Measurements from ENCODE around the gene TBC1D3B.
A peak's percentile ranks its signal among the peaks of the same experiment; 100 is the strongest.
"Not testable (repeated sequence)": the region's sequence is repeated elsewhere in the genome, so short reads cannot be mapped to it uniquely, and the experiment has no call there.

The TBC1D3B gene

GRCh38 chr17:36131931-36132330 lies 44.5 kb downstream of the TBC1D3B start:
- Mint-ChIP-seq H3K4me3 (no peak overlapping the region), H3K36me3 (ENCODE audit: low read depth) (no peaks in the 10 kb centered on the region), H3K9me3 (peaks cover 1% of the 10 kb centered on the region), H3K27ac (no peak overlapping the region), H3K4me1 (ENCODE audit: low read depth) (peaks cover 25% of the 10 kb centered on the region), H3K27me3 (peaks cover 48% of the 10 kb centered on the region)

GRCh38 chr17:36131421-36131820 lies 45.0 kb downstream of the TBC1D3B start:
- Mint-ChIP-seq H3K4me1 (ENCODE audit: low read depth) (peaks cover 29% of the 10 kb centered on the region), H3K27ac (no peak overlapping the region)

DNA sequence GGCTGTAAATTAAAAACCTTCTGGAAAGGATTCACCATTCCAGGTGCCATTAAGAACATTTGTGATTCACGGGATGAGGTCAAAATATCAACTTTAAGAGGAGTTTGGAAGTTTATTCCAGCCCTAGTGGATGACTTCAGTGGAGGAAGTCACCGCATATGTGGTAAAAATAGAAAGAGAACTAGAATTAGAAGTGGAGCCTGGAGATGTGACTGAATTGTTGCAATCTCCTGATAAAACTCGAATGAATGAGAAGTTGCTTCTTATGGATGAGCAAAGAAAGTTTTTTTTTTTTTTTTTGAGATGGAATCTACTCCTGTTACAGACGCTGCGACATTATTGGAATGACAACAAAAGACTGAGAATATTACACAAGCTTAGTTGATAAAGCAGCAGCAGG lies 46.1 kb downstream of the TBC1D3B start:
- no peak overlapping the region for H3K4me3 Mint-ChIP-seq
- H3K27ac Mint-ChIP-seq, result no peak overlapping the region
- H3K9me3 Mint-ChIP-seq, result peaks cover 4% of the 10 kb centered on the region
- H3K36me3 Mint-ChIP-seq (ENCODE audit: low read depth), result peaks cover 8% of the 10 kb centered on the region
- peaks cover 23% of the 10 kb centered on the region for H3K4me1 Mint-ChIP-seq (ENCODE audit: low read depth)
- H3K27me3 Mint-ChIP-seq, result peaks cover 44% of the 10 kb centered on the region

More at GRCh38 chr17:36131421-36131820, 45.0 kb downstream of the TBC1D3B start:
- H3K36me3 Mint-ChIP-seq (ENCODE audit: low read depth), result no peaks in the 10 kb centered on the region
- peaks cover 46% of the 10 kb centered on the region for H3K27me3 Mint-ChIP-seq
- H3K4me3 Mint-ChIP-seq, result no peak overlapping the region
- no peaks in the 10 kb centered on the region for H3K9me3 Mint-ChIP-seq

DNA sequence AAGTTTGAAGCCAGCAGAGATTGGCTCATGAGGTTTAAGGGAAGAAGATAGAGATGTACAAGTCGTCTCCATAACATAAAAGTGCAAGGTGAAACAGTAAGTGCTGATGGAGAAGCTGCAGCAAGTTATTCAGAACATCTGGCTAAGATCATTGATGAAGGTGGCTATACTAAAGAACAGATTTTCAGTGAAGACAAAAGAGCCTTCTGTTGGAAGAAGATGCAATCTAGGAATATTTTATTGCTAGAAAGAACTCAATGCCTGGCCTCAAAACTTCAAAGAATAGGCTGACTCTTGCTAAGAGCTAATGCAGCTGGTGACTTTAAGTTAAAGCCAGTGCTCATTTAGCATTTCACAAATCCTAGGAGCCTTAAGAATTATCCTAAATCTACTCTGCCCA lies 46.8 kb downstream of the TBC1D3B start:
- Mint-ChIP-seq H3K27me3 (peaks cover 38% of the 10 kb centered on the region), H3K4me3 (no peak overlapping the region), H3K9me3 (peaks cover 4% of the 10 kb centered on the region), H3K4me1 (ENCODE audit: low read depth) (peaks cover 23% of the 10 kb centered on the region), H3K36me3 (ENCODE audit: low read depth) (peaks cover 8% of the 10 kb centered on the region), H3K27ac (no peak overlapping the region)

- Mint-ChIP-seq H3K4me3 (no peak overlapping the region), H3K27ac (no peak overlapping the region), H3K4me1 (ENCODE audit: low read depth) (peaks cover 23% of the 10 kb centered on the region), H3K27me3 (peaks cover 32% of the 10 kb centered on the region), H3K36me3 (ENCODE audit: low read depth) (peaks cover 8% of the 10 kb centered on the region), H3K9me3 (peaks cover 4% of the 10 kb centered on the region)
Observed at GRCh38 chr17:36128411-36128978, 47.9 kb downstream of the TBC1D3B start.

GRCh38 chr17:36127911-36128310 lies 48.5 kb downstream of the TBC1D3B start:
- Mint-ChIP-seq H3K36me3 (ENCODE audit: low read depth) (peaks cover 8% of the 10 kb centered on the region), H3K9me3 (peaks cover 4% of the 10 kb centered on the region), H3K27ac (no peak overlapping the region), H3K4me1 (ENCODE audit: low read depth) (peaks cover 23% of the 10 kb centered on the region), H3K27me3 (peaks cover 28% of the 10 kb centered on the region), H3K4me3 (no peak overlapping the region)

GRCh38 chr17:36127199-36127893 lies 49.1 kb downstream of the TBC1D3B start:
- Mint-ChIP-seq H3K9me3 (peaks cover 4% of the 10 kb centered on the region), H3K4me3 (no peak overlapping the region)

DNA sequence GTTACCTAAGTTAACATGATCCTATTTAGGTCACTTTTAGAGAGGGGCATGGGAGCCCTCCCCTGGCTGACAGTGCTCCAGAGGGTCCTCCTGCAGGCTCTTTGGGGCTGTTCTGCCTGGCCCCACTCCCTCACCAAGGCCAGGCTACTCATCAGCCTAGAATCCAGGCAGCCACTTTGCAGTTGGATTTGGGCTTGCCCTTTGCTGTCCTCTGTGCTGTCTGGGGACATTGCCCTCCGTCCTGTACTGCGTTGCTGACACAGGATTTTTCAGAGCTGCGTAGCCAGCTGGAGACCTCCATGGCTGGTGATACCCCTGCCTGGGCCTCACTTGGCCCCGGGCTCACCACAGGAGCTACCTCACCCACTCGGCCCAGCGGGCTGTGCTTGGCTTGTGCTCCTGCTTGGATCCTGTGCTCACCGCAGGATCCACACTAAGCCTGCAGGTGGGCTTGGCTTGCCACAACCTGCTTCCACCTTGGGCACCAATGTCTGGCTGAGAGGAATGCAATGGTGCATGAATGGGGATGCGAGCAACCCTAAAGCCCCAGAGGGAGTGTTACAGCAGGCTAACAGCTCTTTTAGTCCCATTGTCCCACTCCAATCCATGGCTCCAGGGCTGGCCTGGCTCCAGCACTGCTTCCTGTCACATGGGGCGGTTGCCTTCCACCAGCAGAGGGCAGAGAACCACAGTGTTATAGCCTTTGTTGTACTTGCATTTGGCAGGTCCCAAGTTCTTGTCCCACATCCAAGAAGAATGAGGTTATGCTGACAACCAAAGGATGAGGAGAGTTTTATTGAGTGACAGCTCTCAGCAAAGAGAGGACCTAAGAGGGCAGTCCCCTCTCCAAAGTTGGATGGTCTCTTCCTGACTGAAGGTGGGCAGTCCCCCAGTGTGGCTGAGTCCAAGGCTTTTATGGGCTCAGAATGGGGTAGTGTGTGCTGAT lies 51.3 kb downstream of the TBC1D3B start:
- no peak overlapping the region for H3K27ac Mint-ChIP-seq

More at GRCh38 chr17:36127199-36127893, 49.1 kb downstream of the TBC1D3B start:
- Mint-ChIP-seq H3K27ac (no peak overlapping the region), H3K27me3 (peaks cover 28% of the 10 kb centered on the region), H3K4me1 (ENCODE audit: low read depth) (peaks cover 19% of the 10 kb centered on the region), H3K36me3 (ENCODE audit: low read depth) (peaks cover 8% of the 10 kb centered on the region)

DNA sequence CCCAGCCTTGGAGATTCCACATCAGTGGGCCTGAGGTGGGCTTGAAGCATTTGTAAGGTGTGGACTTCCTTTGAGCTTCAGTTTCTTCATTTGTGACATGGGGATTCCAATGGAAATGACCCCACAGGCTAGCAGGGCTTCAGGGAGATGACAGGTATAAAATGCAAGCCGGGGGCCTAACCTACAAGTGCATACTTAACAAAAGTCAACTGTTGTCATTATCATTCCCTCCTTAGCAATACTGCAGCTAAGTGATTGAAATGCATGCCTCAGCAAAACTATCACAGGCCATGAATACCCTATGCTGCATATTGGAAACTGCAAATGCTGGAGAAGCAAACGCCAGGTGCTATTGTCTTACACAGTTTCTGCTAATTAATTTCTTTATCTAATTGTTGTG lies 53.0 kb downstream of the TBC1D3B start:
- Mint-ChIP-seq H3K27me3 (peaks cover 15% of the 10 kb centered on the region), H3K27ac (no peak overlapping the region), H3K4me1 (ENCODE audit: low read depth) (peaks cover 37% of the 10 kb centered on the region), H3K4me3 (no peak overlapping the region), H3K36me3 (ENCODE audit: low read depth) (peaks cover 8% of the 10 kb centered on the region), H3K9me3 (peaks cover 4% of the 10 kb centered on the region)

More for the DNA sequence above, 51.3 kb downstream of the TBC1D3B start:
- H3K4me3 Mint-ChIP-seq, result no peak overlapping the region
- H3K9me3 Mint-ChIP-seq, result peaks cover 4% of the 10 kb centered on the region
- peaks cover 8% of the 10 kb centered on the region for H3K36me3 Mint-ChIP-seq (ENCODE audit: low read depth)
- H3K4me1 Mint-ChIP-seq (ENCODE audit: low read depth), result peaks cover 28% of the 10 kb centered on the region
- H3K27me3 Mint-ChIP-seq, result peaks cover 27% of the 10 kb centered on the region

DNA sequence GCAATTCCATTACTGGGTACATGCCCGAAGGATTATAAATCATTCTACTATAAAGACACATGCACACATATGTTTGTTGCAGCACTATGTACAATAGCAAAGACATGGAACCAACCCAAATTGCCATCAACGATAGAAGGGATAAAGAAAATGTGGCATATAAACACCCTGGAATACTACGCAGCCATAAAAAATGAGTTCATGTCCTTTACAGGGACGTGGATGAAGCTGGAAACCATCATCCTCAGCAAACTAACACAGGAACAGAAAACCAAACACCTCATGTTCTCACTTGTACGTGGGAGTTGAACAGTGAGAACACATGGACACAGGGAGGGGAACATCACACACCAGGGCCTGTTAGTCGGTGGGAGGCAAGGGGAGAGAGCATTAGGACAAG lies 55.3 kb downstream of the TBC1D3B start:
- not testable (repeated sequence) for H3K9me3 Mint-ChIP-seq; H3K27me3 Mint-ChIP-seq; H3K36me3 Mint-ChIP-seq (ENCODE audit: low read depth); H3K27ac Mint-ChIP-seq; H3K4me3 Mint-ChIP-seq
- H3K4me1 Mint-ChIP-seq (ENCODE audit: low read depth), result peaks cover 41% of the 10 kb centered on the region

- Mint-ChIP-seq H3K4me1 (ENCODE audit: low read depth) (peaks cover 42% of the 10 kb centered on the region), H3K9me3 (no peaks in the 10 kb centered on the region), H3K27me3 (peaks cover 13% of the 10 kb centered on the region), H3K36me3 (ENCODE audit: low read depth) (no peaks in the 10 kb centered on the region), H3K27ac (no peak overlapping the region), H3K4me3 (no peak overlapping the region)
Observed at GRCh38 chr17:36120221-36120620, 56.2 kb downstream of the TBC1D3B start.

- H3K27me3 Mint-ChIP-seq, result peaks cover 13% of the 10 kb centered on the region
- peak overlapping the region; percentile 80 for H3K27ac Mint-ChIP-seq
- H3K36me3 Mint-ChIP-seq (ENCODE audit: low read depth), result peaks cover 3% of the 10 kb centered on the region
- H3K9me3 Mint-ChIP-seq, result peaks cover 4% of the 10 kb centered on the region
- peaks cover 42% of the 10 kb centered on the region for H3K4me1 Mint-ChIP-seq (ENCODE audit: low read depth)
- H3K4me3 Mint-ChIP-seq, result peak overlapping the region; percentile 42
Observed at GRCh38 chr17:36118477-36119353, 57.7 kb downstream of the TBC1D3B start.

- H3K27ac Mint-ChIP-seq, result peak overlapping the region; percentile 80
- H3K27me3 Mint-ChIP-seq, result peaks cover 13% of the 10 kb centered on the region
- peak overlapping the region; percentile 42 for H3K4me3 Mint-ChIP-seq
- peaks cover 5% of the 10 kb centered on the region for H3K9me3 Mint-ChIP-seq
- peaks cover 42% of the 10 kb centered on the region for H3K4me1 Mint-ChIP-seq (ENCODE audit: low read depth)
- H3K36me3 Mint-ChIP-seq (ENCODE audit: low read depth), result peaks cover 4% of the 10 kb centered on the region
Observed at GRCh38 chr17:36117505-36118382, 58.7 kb downstream of the TBC1D3B start.

All from stimulated activated naive CD8-positive, alpha-beta T cell treated with anti-CD3 and anti-CD28 coated beads, Interleukin-15, Interleukin-2, amounts not matched to agents 100 ng/mL and 50 ng/mL, for 24 hours (primary cell).